ENCODE measurements around the gene LPCAT3.
"Not testable (repeated sequence)": the region's sequence is repeated elsewhere in the genome, so short reads cannot be mapped to it uniquely, and the experiment has no call there.

DNA sequence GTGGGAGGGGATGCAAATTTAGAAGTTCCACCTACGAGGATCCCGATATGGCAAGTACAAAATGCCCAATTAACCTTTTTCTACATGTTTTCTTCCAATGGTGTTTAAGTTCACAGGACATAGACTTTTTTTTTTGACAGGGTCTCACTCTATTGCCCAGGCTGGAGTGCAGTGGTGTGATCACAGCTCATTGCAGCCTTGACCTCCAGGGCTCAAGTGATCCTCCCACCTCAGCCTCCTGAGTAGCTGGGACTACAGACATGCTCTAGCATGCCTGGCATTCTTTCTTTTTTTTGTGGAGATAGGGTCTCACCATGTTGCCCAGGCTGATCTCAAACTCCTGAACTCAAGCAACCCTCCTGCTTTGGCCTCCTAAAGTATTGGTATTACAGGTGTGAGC, 37.5 kb upstream of the LPCAT3 start:
- not testable (repeated sequence) for TF ChIP-seq EP300, POLR2A (IDR thresholded peaks at IDR 0.05)
- TF ChIP-seq, protein P1, sequence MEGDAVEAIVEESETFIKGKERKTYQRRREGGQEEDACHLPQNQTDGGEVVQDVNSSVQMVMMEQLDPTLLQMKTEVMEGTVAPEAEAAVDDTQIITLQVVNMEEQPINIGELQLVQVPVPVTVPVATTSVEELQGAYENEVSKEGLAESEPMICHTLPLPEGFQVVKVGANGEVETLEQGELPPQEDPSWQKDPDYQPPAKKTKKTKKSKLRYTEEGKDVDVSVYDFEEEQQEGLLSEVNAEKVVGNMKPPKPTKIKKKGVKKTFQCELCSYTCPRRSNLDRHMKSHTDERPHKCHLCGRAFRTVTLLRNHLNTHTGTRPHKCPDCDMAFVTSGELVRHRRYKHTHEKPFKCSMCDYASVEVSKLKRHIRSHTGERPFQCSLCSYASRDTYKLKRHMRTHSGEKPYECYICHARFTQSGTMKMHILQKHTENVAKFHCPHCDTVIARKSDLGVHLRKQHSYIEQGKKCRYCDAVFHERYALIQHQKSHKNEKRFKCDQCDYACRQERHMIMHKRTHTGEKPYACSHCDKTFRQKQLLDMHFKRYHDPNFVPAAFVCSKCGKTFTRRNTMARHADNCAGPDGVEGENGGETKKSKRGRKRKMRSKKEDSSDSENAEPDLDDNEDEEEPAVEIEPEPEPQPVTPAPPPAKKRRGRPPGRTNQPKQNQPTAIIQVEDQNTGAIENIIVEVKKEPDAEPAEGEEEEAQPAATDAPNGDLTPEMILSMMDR (IDR thresholded peaks at IDR 0.05): not testable (repeated sequence)
